Heart left ventricle (tissue), 16 donors: ENCODE data around the gene ACKR2. TPM values are rescaled to one million over a fixed set of nuclear protein-coding genes. Genes with fewer than 3 reads are reported as not detected.

Experiments used
- ATAC-seq, 4 donors: fragments of 200-7000 bp; cut with Tn5 transposase; one replicate each; pipeline ENCODE4 v1.9.1; 2020 to 2022; ENCODE audit warnings: moderate library complexity in 4 of 4, mild to moderate bottlenecking in 3 of 4, moderate number of reproducible peaks in 1 of 4
- DNase-seq, 5 donors: peaks; one replicate each; pipeline ENCODE4 v3.0.0-alpha.2; 2020
- H3K27ac ChIP-seq, 12 donors: fragments of 200-600 bp; sonication (generic) in 4 of 12; one replicate each; pipeline versions ENCODE4 v1.5.0 to v1.8.0; 2016 to 2022; ENCODE audit warnings: mild to moderate bottlenecking in 2 of 12
- H3K27me3 ChIP-seq, 9 donors: fragments of 200-600 bp; sonication (generic) in 2 of 9; one replicate each; pipeline versions ENCODE4 v1.5.1 to v1.8.0; 2016 to 2022; ENCODE audit warnings: mild to moderate bottlenecking in 3 of 9
- H3K36me3 ChIP-seq, 9 donors: fragments of 200-600 bp; sonication (generic) in 2 of 9; one replicate each; pipeline versions ENCODE4 v1.5.0 to v1.8.0; 2018 to 2022; ENCODE audit warnings: mild to moderate bottlenecking in 2 of 9
- H3K4me1 ChIP-seq, 12 donors: fragments of 200-600 bp; sonication (generic) in 4 of 12; one replicate each; pipeline versions ENCODE4 v1.5.0 to v1.8.0; 2016 to 2022; ENCODE audit warnings: mild to moderate bottlenecking in 3 of 12
- H3K4me3 ChIP-seq, 12 donors: fragments of 200-600 bp; sonication (generic) in 4 of 12; one replicate each; pipeline versions ENCODE4 v1.5.0 to v1.8.0; 2017 to 2022; ENCODE audit warnings: mild to moderate bottlenecking in 9 of 12, moderate library complexity in 4 of 12
- H3K9me3 ChIP-seq, 12 donors: fragments of 200-600 bp; sonication (generic) in 4 of 12; one replicate each; pipeline versions ENCODE4 v1.5.0 to v1.8.0; 2016 to 2022; ENCODE audit warnings: mild to moderate bottlenecking in 1 of 12
- POLR2A ChIP-seq, 2 donors: fragments of 450-650 bp; IDR thresholded peaks; one replicate each; pipeline ENCODE4 v1.6.1; 2017; ENCODE audit warnings: antibody characterized with exemption in 2 of 2, mild to moderate bottlenecking in 2 of 2, moderate library complexity in 2 of 2
- WGBS, 4 donors: extraction: QIAGEN DNeasy Blood & Tissue Kit in 2 of 4; methylation state at CpG; one replicate each; pipeline versions ENCODE4 v1.1.5 to v1.1.7; 2013 to 2018; 5-methylcytosine and 5-hydroxymethylcytosine counted together
- intact Hi-C, 10 donors: fragments of 100-400 bp; cut with DNase I; formaldehyde crosslinking; loops; one replicate each; pipeline versions ENCODE4 v1.11.1 to v1.14.2; 2022
- polyA plus RNA-seq, 2 donors: library from polyadenylated mRNA; stranded (reverse); fragments of 200-250 nt; gene quantifications; one replicate each; pipeline ENCODE4 v1.2.3, GENCODE V29; 2013
- total RNA-seq, 9 donors: library from RNA; depleted of rRNA in 2 of 9; stranded (reverse); fragments of >200 nt in 2 of 9; fragmentation: NEBNext Ultra II Directional in 3 of 9; extraction: Animal tissue kit (Norgen Biotek cat#: 25700) in 3 of 9; gene quantifications; one replicate each; pipeline versions ENCODE4 v1.1.0 to v1.2.4, GENCODE V29; 2016 to 2023
- TF ChIP-seq, protein P1 (sequence below), 12 donors: fragments of 200-600 bp; sonication (generic) in 4 of 12; IDR thresholded peaks; one replicate each; pipeline versions ENCODE4 v1.5.0 to v1.8.0; 2018 to 2022; ENCODE audit warnings: antibody characterized with exemption in 12 of 12, mild to moderate bottlenecking in 5 of 12
- donor health status: ischemic (EF 13 %, LVEDD 7.1; RV severe dilation, severe dysfunction).
- donor health status: healthy with polysubstance abuse.
- donor health status: DM: no; HTN: yes; CAD: no.
- donor health status: DM: no; HTN: no; CAD: no.
- donor health status: ischemic (EF 25% LVEDD 6.9; RV normal size, moderate dysfunction).
- donor health status: ischemic (EF 25% LVEDD 5.7; RV mildly dilated, moderate dysfunction).
- donor health status: healthy.
- donor health status: DM: yes; HTN: yes; CAD: no.
- donor health status: ischemic (EF 35%, LVEDD 5.7; RV mildly dilated, moderate dysfunction).
- donor health status: nonischemic (EF 11% LVEDD 7.7; RV severe dilation, severe dysfunction).
- donor health status: DM: yes; HTN: yes; CAD: no.
- donor health status: PGD.
- donor health status: ischemic (EF 29% LVEDD 5.4; RV normal size, mild dysfunction).
- donor health status: nonischemic (EF 23%, LVEDD 6.1; RV moderate dilation, normal function).

Gene ACKR2
- total and polyA plus RNA-seq, 11 donors = 0.22 to 3.1 (median 0.65) TPM

DNA sequence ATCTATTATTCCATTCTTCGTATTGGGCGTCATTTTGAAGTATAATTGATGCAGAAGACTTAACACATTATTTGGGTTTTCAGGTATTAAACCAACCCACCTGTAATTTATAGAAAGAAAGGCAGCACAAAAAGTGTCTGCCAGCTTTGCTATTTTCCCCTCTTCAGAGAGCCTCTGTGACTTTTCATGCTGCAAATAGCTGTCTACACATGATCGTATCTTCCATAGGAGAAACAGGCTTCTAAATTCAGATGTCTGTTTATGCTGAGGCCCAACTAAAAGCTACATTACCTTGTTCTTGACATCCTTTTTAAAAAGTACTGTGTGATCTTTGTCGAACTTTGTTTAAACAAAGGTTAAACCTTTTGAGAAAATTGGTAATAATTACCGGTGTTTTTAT lies 5.0 kb downstream of the ACKR2 start:
- peak overlapping the region in 2 of 12 donors; percentile 8 to 41 for H3K27ac ChIP-seq
- DNase-seq = no peak
- H3K27me3 ChIP-seq = no peaks in the 10 kb centered on the region
- WGBS, 4 donors = 53 to 77% (median 66%) methylated on average over 5 of the region's 5 CpGs
- TF ChIP-seq, protein P1, sequence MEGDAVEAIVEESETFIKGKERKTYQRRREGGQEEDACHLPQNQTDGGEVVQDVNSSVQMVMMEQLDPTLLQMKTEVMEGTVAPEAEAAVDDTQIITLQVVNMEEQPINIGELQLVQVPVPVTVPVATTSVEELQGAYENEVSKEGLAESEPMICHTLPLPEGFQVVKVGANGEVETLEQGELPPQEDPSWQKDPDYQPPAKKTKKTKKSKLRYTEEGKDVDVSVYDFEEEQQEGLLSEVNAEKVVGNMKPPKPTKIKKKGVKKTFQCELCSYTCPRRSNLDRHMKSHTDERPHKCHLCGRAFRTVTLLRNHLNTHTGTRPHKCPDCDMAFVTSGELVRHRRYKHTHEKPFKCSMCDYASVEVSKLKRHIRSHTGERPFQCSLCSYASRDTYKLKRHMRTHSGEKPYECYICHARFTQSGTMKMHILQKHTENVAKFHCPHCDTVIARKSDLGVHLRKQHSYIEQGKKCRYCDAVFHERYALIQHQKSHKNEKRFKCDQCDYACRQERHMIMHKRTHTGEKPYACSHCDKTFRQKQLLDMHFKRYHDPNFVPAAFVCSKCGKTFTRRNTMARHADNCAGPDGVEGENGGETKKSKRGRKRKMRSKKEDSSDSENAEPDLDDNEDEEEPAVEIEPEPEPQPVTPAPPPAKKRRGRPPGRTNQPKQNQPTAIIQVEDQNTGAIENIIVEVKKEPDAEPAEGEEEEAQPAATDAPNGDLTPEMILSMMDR (IDR thresholded peaks at IDR 0.05) = no peak
- TF ChIP-seq POLR2A (IDR thresholded peaks at IDR 0.05) = no peak
- peak in 1 of 4 donors; percentile 59 for ATAC-seq
- peaks cover 0 to 17% (median 7%) of the 10 kb centered on the region in 12 donors for H3K4me1 ChIP-seq
- no peak overlapping the region for H3K4me3 ChIP-seq
- H3K36me3 ChIP-seq = no peaks in the 10 kb centered on the region
- no peaks in the 10 kb centered on the region for H3K9me3 ChIP-seq
- intact Hi-C loops = no loop called here

DNA sequence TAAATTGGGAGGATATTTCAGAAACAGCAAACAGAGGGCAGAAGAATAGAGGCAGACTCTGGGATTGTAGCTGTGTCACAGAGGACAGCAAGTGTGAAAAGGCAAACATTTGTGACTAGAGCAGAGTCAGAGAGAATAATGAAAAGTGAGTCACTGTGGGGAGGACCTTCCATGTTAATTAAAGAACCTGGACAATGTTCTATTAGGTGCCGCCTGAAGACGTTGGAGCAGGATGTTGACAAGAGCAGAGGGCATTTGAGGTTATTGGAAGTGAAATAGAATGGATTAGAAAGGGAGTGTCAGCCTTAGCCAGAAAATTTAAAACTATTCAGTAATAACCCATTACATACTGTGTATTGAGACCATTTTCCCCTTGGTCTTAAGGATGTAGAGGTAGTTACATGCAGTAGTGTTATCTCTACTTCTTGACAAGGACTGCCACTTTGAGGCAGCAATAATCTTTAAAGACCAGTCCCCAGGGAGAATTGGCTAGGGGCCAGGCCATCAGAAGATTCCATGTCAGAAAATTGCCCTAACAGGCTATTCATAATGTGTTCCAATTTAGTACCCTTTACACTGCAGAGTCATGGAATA lies 5.8 kb downstream of the ACKR2 start:
- Histone ChIP-seq H3K4me1 (peaks cover 0 to 17% (median 7%) of the 10 kb centered on the region in 12 donors), H3K4me3 (no peak overlapping the region), H3K27me3 (no peaks in the 10 kb centered on the region), H3K36me3 (no peaks in the 10 kb centered on the region), H3K9me3 (no peaks in the 10 kb centered on the region), H3K27ac (peak overlapping the region in 3 of 12 donors; percentile 28 to 41 (median 33))
- no peak for DNase-seq
- WGBS, 4 donors = 8 to 22% (median 14%) methylated on average over 2 of the region's 2 CpGs
- intact Hi-C loops = no loop called here
- ATAC-seq = peak; percentile 55 to 76 (median 72)
- TF ChIP-seq POLR2A (IDR thresholded peaks at IDR 0.05) = no peak

DNA sequence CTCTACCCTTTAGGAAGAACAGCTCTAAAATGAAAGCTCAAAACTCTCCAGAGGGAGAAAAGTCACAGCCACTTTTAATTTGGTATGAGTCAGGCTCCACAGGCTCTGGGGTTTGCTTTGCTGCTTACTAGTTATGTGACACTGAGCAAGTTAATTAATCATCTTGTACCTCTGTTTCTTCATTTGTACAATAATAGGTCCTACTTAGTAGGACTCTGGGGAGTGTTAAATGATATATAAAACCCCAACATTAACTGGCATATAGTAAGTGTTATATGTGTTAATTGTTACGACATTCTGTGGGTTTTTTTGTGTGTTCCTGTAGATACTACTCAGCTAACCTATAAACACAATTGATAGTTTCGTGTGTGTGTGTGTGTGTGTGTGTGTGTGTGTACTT lies 6.6 kb downstream of the ACKR2 start:
- TF ChIP-seq POLR2A (IDR thresholded peaks at IDR 0.05) = no peak
- TF ChIP-seq, protein P1 (IDR thresholded peaks at IDR 0.05) = no peak
- no peaks in the 10 kb centered on the region for H3K36me3 ChIP-seq
- no peak for DNase-seq
- intact Hi-C loops = no loop called here
- no peaks in the 10 kb centered on the region for H3K9me3 ChIP-seq
- H3K4me3 ChIP-seq = no peak overlapping the region
- ATAC-seq = no peak
- peaks cover 0 to 17% (median 7%) of the 10 kb centered on the region in 12 donors for H3K4me1 ChIP-seq
- H3K27ac ChIP-seq = no peak overlapping the region
- no peaks in the 10 kb centered on the region for H3K27me3 ChIP-seq
- WGBS, 4 donors = 77 to 91% (median 88%) methylated on average over 2 of the region's 2 CpGs

DNA sequence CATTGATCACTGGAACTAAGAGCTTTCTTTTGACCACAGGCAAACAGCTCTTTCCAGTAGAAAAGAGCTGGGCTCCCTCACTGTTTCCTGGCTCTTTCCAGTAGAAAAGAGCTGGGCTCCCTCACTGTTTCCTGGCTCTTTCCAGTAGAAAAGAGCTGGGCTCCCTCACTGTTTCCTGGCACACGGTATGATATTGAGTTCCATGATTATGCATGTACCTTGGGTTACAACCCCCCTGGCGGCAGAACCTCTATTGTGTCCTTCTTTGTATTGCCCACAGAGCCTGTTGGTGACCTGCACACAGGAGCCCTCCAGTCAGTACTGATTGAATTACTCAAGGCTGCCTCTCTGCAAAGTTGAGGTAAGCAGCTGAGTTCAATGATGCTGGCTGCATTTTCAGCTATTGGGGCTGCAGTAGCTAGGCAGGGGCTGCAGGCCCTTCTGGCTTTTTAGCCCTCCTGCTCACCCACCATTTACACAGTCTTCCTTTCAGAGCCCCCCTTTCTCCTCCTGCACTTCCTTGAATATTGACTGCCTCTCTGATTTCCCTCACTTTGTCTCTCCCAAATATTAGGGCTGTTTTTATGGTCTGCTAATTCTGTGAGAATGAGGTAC lies 10.2 kb downstream of the ACKR2 start:
- H3K27ac ChIP-seq = no peak overlapping the region
- DNase-seq (no peak), ATAC-seq (no peak)
- no peaks in the 10 kb centered on the region for H3K9me3 ChIP-seq
- H3K36me3 ChIP-seq = no peaks in the 10 kb centered on the region
- peaks cover 0 to 13% (median 7%) of the 10 kb centered on the region in 12 donors for H3K4me1 ChIP-seq
- H3K4me3 ChIP-seq = no peak overlapping the region
- intact Hi-C loops = no loop called here
- no peaks in the 10 kb centered on the region for H3K27me3 ChIP-seq
- TF ChIP-seq, protein P1 (IDR thresholded peaks at IDR 0.05) = no peak
- TF ChIP-seq POLR2A (IDR thresholded peaks at IDR 0.05) = no peak
- WGBS, 4 donors = 49 to 58% (median 54%) methylated on average over 2 of the region's 2 CpGs
